HG03066 (cell line): ENCODE data around the gene RASGEF1B.

ENCODE experiments used
- ATAC-seq: cut with Tn5 transposase; IDR thresholded peaks from one replicate; pipeline ENCODE4 v1.9.1; 2021; ENCODE audit warnings: low read depth; ENCODE audit not compliant: unreplicated experiment

The RASGEF1B gene

GRCh38 chr4:81467672-81467964 is 4.1 kb downstream of the RASGEF1B start:
- ATAC-seq, result no peak

GRCh38 chr4:81466841-81467671 is 4.7 kb downstream of the RASGEF1B start:
- ATAC-seq, result no peak

- no peak for ATAC-seq
Measured at GRCh38 chr4:81465406-81466340, 6.0 kb downstream of the RASGEF1B start.

- no peak for ATAC-seq
Measured at GRCh38 chr4:81460834-81461233, 10.9 kb downstream of the RASGEF1B start.

- no peak for ATAC-seq
Measured at GRCh38 chr4:81460191-81460701, 11.5 kb downstream of the RASGEF1B start.

GRCh38 chr4:81459228-81459627 is 12.5 kb downstream of the RASGEF1B start:
- no peak for ATAC-seq

GRCh38 chr4:81457921-81458520 is 13.7 kb downstream of the RASGEF1B start:
- ATAC-seq, result no peak

- no peak for ATAC-seq
Measured at GRCh38 chr4:81457345-81457744, 14.4 kb downstream of the RASGEF1B start.

- no peak for ATAC-seq
Measured at GRCh38 chr4:81455897-81456296, 15.8 kb downstream of the RASGEF1B start.

GRCh38 chr4:81454948-81455347 is 16.8 kb downstream of the RASGEF1B start:
- no peak for ATAC-seq

- no peak for ATAC-seq
Measured at GRCh38 chr4:81454499-81454898, 17.2 kb downstream of the RASGEF1B start.

- ATAC-seq, result no peak
Measured at GRCh38 chr4:81453024-81453423, 18.7 kb downstream of the RASGEF1B start.

- no peak for ATAC-seq
Measured at GRCh38 chr4:81452452-81453006, 19.2 kb downstream of the RASGEF1B start.

- ATAC-seq, result no peak
Measured at GRCh38 chr4:81449015-81449414, 22.7 kb downstream of the RASGEF1B start.

GRCh38 chr4:81447566-81448229 is 24.0 kb downstream of the RASGEF1B start:
- ATAC-seq, result no peak

GRCh38 chr4:81446634-81447033 is 25.1 kb downstream of the RASGEF1B start:
- no peak for ATAC-seq

- ATAC-seq, result no peak
Measured at GRCh38 chr4:81445196-81445595, 26.5 kb downstream of the RASGEF1B start.

GRCh38 chr4:81442484-81443085 is 29.1 kb downstream of the RASGEF1B start:
- no peak for ATAC-seq

GRCh38 chr4:81440949-81441348 is 30.8 kb downstream of the RASGEF1B start:
- no peak for ATAC-seq
